Activated effector memory CD4-positive, alpha-beta T cell treated with Interleukin-2 at 50 U/mL for 16 hours (primary cell): Measurements from ENCODE around the gene GATC.
"Not testable (repeated sequence)": the region's sequence is repeated elsewhere in the genome, so short reads cannot be mapped to it uniquely, and the experiment has no call there.

Source experiments
- DNase-seq: peaks from one replicate; pipeline ENCODE4 v3.0.0-alpha.2; 2020

GATC gene

GRCh38 chr12:120437735-120438494, 8.3 kb upstream of the GATC start, which contains the start of gene COX6A1:
Gene COX6A1 (plus strand): TSS chr12:120438113. CDS start chr12:120438127, 14 bp downstream.
- peak; percentile 96 for DNase-seq

- no peak for DNase-seq
Observed at GRCh38 chr12:120438495-120439198, 7.6 kb upstream of the GATC start.

- peak; percentile 52 for DNase-seq
Observed at GRCh38 chr12:120439646-120440247, 6.5 kb upstream of the GATC start.

- no peak for DNase-seq
Observed at GRCh38 chr12:120444676-120445075, 1.6 kb upstream of the GATC start.

GRCh38 chr12:120446844-120447178, 567 bp downstream of the GATC start:
- DNase-seq: not testable (repeated sequence)

- no peak for DNase-seq
Observed at GRCh38 chr12:120447992-120448391, 1.7 kb downstream of the GATC start.

- not testable (repeated sequence) for DNase-seq
Observed at GRCh38 chr12:120452524-120452923, 6.3 kb downstream of the GATC start.

- no peak for DNase-seq
Observed at GRCh38 chr12:120453060-120453750, 7.0 kb downstream of the GATC start.

GRCh38 chr12:120453977-120454376, 7.7 kb downstream of the GATC start:
- no peak for DNase-seq

GRCh38 chr12:120455302-120455701, 9.1 kb downstream of the GATC start:
- DNase-seq: no peak

- no peak for DNase-seq
Observed at GRCh38 chr12:120457133-120457532, 10.9 kb downstream of the GATC start.

GRCh38 chr12:120460157-120460556, 13.9 kb downstream of the GATC start:
- DNase-seq: no peak

- DNase-seq: no peak
Observed at GRCh38 chr12:120462099-120462640, 15.9 kb downstream of the GATC start.

GRCh38 chr12:120463712-120464111, 17.5 kb downstream of the GATC start:
- no peak for DNase-seq

GRCh38 chr12:120465756-120466155, 19.5 kb downstream of the GATC start:
- no peak for DNase-seq

- peak; percentile 19 for DNase-seq
Observed at GRCh38 chr12:120466560-120467315, 20.5 kb downstream of the GATC start.

GRCh38 chr12:120467439-120467838, 21.2 kb downstream of the GATC start:
- DNase-seq: no peak

- no peak for DNase-seq
Observed at GRCh38 chr12:120468325-120468820, 22.1 kb downstream of the GATC start.

GRCh38 chr12:120468821-120469449, 22.7 kb downstream of the GATC start:
- DNase-seq: no peak

GRCh38 chr12:120469450-120470149, 23.4 kb downstream of the GATC start, which contains the start of gene SRSF9:
Gene SRSF9 (minus strand): TSS chr12:120469748. CDS start chr12:120469609, 139 bp downstream.
- peak; percentile 95 for DNase-seq
